Adrenal gland (tissue), 12 donors: ENCODE data around the gene STN1. TPM values are rescaled to one million over a fixed set of nuclear protein-coding genes. Genes with fewer than 3 reads are reported as not detected.

Source experiments
- DNase-seq, 7 donors: peaks; one replicate each; pipeline ENCODE4 v3.0.0-alpha.2; 2019 to 2020
- H3K27ac ChIP-seq, 5 donors: fragments of 200-600 bp; sonication (generic) in 4 of 5; 1 replicate in 3 of 5; 2 replicates in 2 of 5; pipeline versions ENCODE4 v1.5.1 to v1.8.0; 2016 to 2020; ENCODE audit warnings: mild to moderate bottlenecking in 1 of 5
- H3K27me3 ChIP-seq: fragments of 200-600 bp; 2 replicates; pipeline ENCODE4 v1.8.0; 2021
- H3K36me3 ChIP-seq, 2 donors: fragments of 200-600 bp; replicated peaks in 1 of 2; 1 replicate in 1 of 2; 2 replicates in 1 of 2; pipeline versions ENCODE4 v1.5.1 to v1.8.0; 2018 to 2022
- H3K4me1 ChIP-seq, 2 donors: fragments of 200-600 bp; replicated peaks in 1 of 2; 1 replicate in 1 of 2; 2 replicates in 1 of 2; pipeline versions ENCODE4 v1.5.1 to v1.8.0; 2018 to 2021
- H3K4me3 ChIP-seq, 4 donors: fragments of 200-600 bp; sonication (generic) in 3 of 4; one replicate each; pipeline ENCODE4 v1.5.1; 2016 to 2018
- H3K9me3 ChIP-seq, 3 donors: fragments of 200-600 bp; sonication (generic) in 1 of 3; replicated peaks in 1 of 3; 1 replicate in 2 of 3; 2 replicates in 1 of 3; pipeline versions ENCODE4 v1.5.1 to v1.8.0; 2016 to 2021
- CTCF ChIP-seq, 6 experiments: fragments of 450-650 bp in 4 of 6; fragments of 200-600 bp in 2 of 6; sonication (generic) in 1 of 6; IDR thresholded peaks; 1 replicate in 5 of 6; 2 replicates in 1 of 6; pipeline versions ENCODE4 v1.5.1 to v1.8.0; 2016 to 2021; ENCODE audit warnings: antibody characterized with exemption in 6 of 6, mild to moderate bottlenecking in 2 of 6, moderate library complexity in 1 of 6
- POLR2A ChIP-seq, 2 donors: fragments of 450-650 bp; IDR thresholded peaks; one replicate each; pipeline ENCODE4 v1.6.1; 2017; ENCODE audit warnings: antibody characterized with exemption in 2 of 2, mild to moderate bottlenecking in 2 of 2, moderate library complexity in 1 of 2
- WGBS, 4 donors: extraction: QIAGEN DNeasy Blood & Tissue Kit in 2 of 4; methylation state at CpG; one replicate each; pipeline versions ENCODE4 v1.1.5 to v1.1.7; 2013 to 2017; 5-methylcytosine and 5-hydroxymethylcytosine counted together
- intact Hi-C, 2 donors: fragments of 100-400 bp; cut with DNase I; formaldehyde crosslinking; loops; one replicate each; pipeline versions ENCODE4 v1.14.1 to v1.15.0; 2022 to 2023
- polyA plus RNA-seq, 3 donors: library from polyadenylated mRNA; stranded (reverse); fragments of 200-250 nt in 2 of 3; fragments of 350-450 nt in 1 of 3; fragmentation: Illumina TruSeq in 1 of 3; extraction: RNeasy Lipid Tissue Mini Kit (QIAGEN cat#74804) in 1 of 3; gene quantifications; one replicate each; pipeline ENCODE4 v1.2.3, GENCODE V29; 2013 to 2014
- total RNA-seq, 9 donors: library from RNA; depleted of rRNA in 4 of 9; stranded (reverse); fragments of >200 nt in 4 of 9; fragments of 120-200 nt in 1 of 9; fragmentation: NEBNext Ultra II Directional in 1 of 9; extraction: Animal tissue kit (Norgen Biotek cat#: 25700) in 1 of 9; gene quantifications; one replicate each; pipeline versions ENCODE4 v1.1.0 to v1.2.4, GENCODE V29; 2013 to 2023
- donor health status: healthy with polysubstance abuse.
- donor health status: Bipolar disorder and iron deficiency.
- donor health status: DM: yes; HTN: yes; CAD: no.
- donor health status: DM: no; HTN: no; CAD: no.
- donor health status: DM: no; HTN: no; CAD: no.
- donor health status: DM: yes; HTN: yes; CAD: no.

Gene STN1
- total and polyA plus RNA-seq, 12 donors, result 14.8 to 73.6 (median 36.2) TPM

- no peaks in the 10 kb centered on the region for H3K4me1 ChIP-seq
- no peak for DNase-seq
- 80 to 92% (median 89%) methylated on average over 4 of the region's 4 CpGs for WGBS, 4 donors
- no peaks in the 10 kb centered on the region for H3K27me3 ChIP-seq
- no peak overlapping the region for H3K4me3 ChIP-seq
- no peaks in the 10 kb centered on the region for H3K9me3 ChIP-seq
- H3K36me3 ChIP-seq, result no peaks in the 10 kb centered on the region
- TF ChIP-seq POLR2A (IDR thresholded peaks at IDR 0.05), result no peak
- TF ChIP-seq CTCF (IDR thresholded peaks at IDR 0.05), result no peak
- no peak overlapping the region for H3K27ac ChIP-seq
- intact Hi-C loops, result no loop called here
These were observed 34.0 kb upstream of the STN1 start for GRCh38 chr10:103951942-103952341.

GRCh38 chr10:103951183-103951582 lies 33.2 kb upstream of the STN1 start:
- H3K4me1 ChIP-seq, result no peaks in the 10 kb centered on the region
- H3K27ac ChIP-seq, result no peak overlapping the region
- H3K4me3 ChIP-seq, result no peak overlapping the region
- no peak for DNase-seq
- no peaks in the 10 kb centered on the region for H3K36me3 ChIP-seq
- intact Hi-C loops, result no loop called here
- no peaks in the 10 kb centered on the region for H3K27me3 ChIP-seq
- WGBS, 4 donors, result 50 to 63% (median 57%) methylated on average over 2 of the region's 2 CpGs
- no peaks in the 10 kb centered on the region for H3K9me3 ChIP-seq
- no peak for TF ChIP-seq CTCF (IDR thresholded peaks at IDR 0.05)
- TF ChIP-seq POLR2A (IDR thresholded peaks at IDR 0.05), result no peak

- Histone ChIP-seq H3K36me3 (no peaks in the 10 kb centered on the region), H3K27me3 (no peaks in the 10 kb centered on the region), H3K4me3 (no peak overlapping the region), H3K27ac (no peak overlapping the region), H3K9me3 (no peaks in the 10 kb centered on the region), H3K4me1 (no peaks in the 10 kb centered on the region)
- intact Hi-C loops, result no loop called here
- DNase-seq, result no peak
- TF ChIP-seq CTCF (IDR thresholded peaks at IDR 0.05) (no peak), POLR2A (IDR thresholded peaks at IDR 0.05) (no peak)
- 84 to 88% (median 87%) methylated on average over 4 of the region's 4 CpGs for WGBS, 4 donors
These were observed 31.7 kb upstream of the STN1 start for GRCh38 chr10:103949728-103950127.

GRCh38 chr10:103947799-103948516 lies 30.0 kb upstream of the STN1 start:
- no peak for TF ChIP-seq POLR2A (IDR thresholded peaks at IDR 0.05)
- TF ChIP-seq CTCF (IDR thresholded peaks at IDR 0.05), result no peak
- H3K27ac ChIP-seq, result no peak overlapping the region
- no peaks in the 10 kb centered on the region for H3K4me1 ChIP-seq
- WGBS, 4 donors, result 80 to 91% (median 86%) methylated on average over 3 of the region's 3 CpGs
- intact Hi-C loops, result no loop called here
- no peak overlapping the region for H3K4me3 ChIP-seq
- H3K36me3 ChIP-seq, result no peaks in the 10 kb centered on the region
- DNase-seq, result no peak
- H3K9me3 ChIP-seq, result no peaks in the 10 kb centered on the region
- H3K27me3 ChIP-seq, result no peaks in the 10 kb centered on the region
